Stimulated activated CD8-positive, alpha-beta memory T cell treated with anti-CD3 and anti-CD28 coated beads, Interleukin-12 subunit alpha, Interleukin-12 subunit beta, amount 100 ng/mL, for 1 hour (primary cell): ENCODE results near the gene ASB10.

ENCODE experiments used
- DNase-seq: peaks from one replicate; pipeline ENCODE4 v3.0.0-alpha.2; 2020; ENCODE audit warnings: low read depth

Gene ASB10

GRCh38 chr7:151166629-151167196 lies 20.3 kb downstream of the ASB10 start:
- DNase-seq, result no peak

- DNase-seq, result no peak
These were observed 25.3 kb downstream of the ASB10 start for GRCh38 chr7:151161757-151162156.

GRCh38 chr7:151157645-151158329 lies 29.3 kb downstream of the ASB10 start:
- DNase-seq, result no peak

GRCh38 chr7:151152643-151153513 lies 34.2 kb downstream of the ASB10 start:
- DNase-seq, result no peak

GRCh38 chr7:151150388-151150787 lies 36.7 kb downstream of the ASB10 start:
- no peak for DNase-seq

- no peak for DNase-seq
These were observed 38.5 kb downstream of the ASB10 start for GRCh38 chr7:151148319-151149259.

GRCh38 chr7:151146761-151147160 lies 40.3 kb downstream of the ASB10 start:
- DNase-seq, result no peak

- DNase-seq, result no peak
These were observed 42.7 kb downstream of the ASB10 start for GRCh38 chr7:151144387-151144786.

- no peak for DNase-seq
These were observed 43.6 kb downstream of the ASB10 start for GRCh38 chr7:151143261-151144015.

GRCh38 chr7:151142686-151143040 lies 44.4 kb downstream of the ASB10 start:
- DNase-seq, result no peak

- no peak for DNase-seq
These were observed 45.0 kb downstream of the ASB10 start for GRCh38 chr7:151141855-151142685.

- DNase-seq, result no peak
These were observed 45.7 kb downstream of the ASB10 start for GRCh38 chr7:151141311-151141854.

- DNase-seq, result no peak
These were observed 46.2 kb downstream of the ASB10 start for GRCh38 chr7:151140826-151141225.

GRCh38 chr7:151139791-151140190 lies 47.3 kb downstream of the ASB10 start:
- no peak for DNase-seq

GRCh38 chr7:151139071-151139790 lies 47.8 kb downstream of the ASB10 start:
- no peak for DNase-seq

GRCh38 chr7:151138153-151138851 lies 48.7 kb downstream of the ASB10 start:
- no peak for DNase-seq

- DNase-seq, result no peak
These were observed 49.3 kb downstream of the ASB10 start for GRCh38 chr7:151137791-151138152.

- DNase-seq, result no peak
These were observed 49.9 kb downstream of the ASB10 start for GRCh38 chr7:151137076-151137675.
